IMR-90 (cell line): Measurements from ENCODE around the gene OSBP. TPM values are rescaled to one million over a fixed set of nuclear protein-coding genes. Genes with fewer than 3 reads are reported as not detected.

Source experiments
- ATAC-seq: fragments of 200-7000 bp; cut with Tn5 transposase; 2 replicates; pipeline ENCODE4 v1.9.1; 2020; ENCODE audit warnings: low read depth, mild to moderate bottlenecking, moderate library complexity
- BruUV-seq: library from RNA; stranded (reverse); fragments of 400-500 nt; replicated peaks from 2 replicates; lab custom pipeline; 2021; lab: Mats Ljungman, UMichigan
- CTCF ChIA-PET: fragments of 300-600 bp; formaldehyde crosslinking; extraction: SDS; loops from one replicate; lab custom pipeline; 2021; ENCODE audit warnings: antibody characterized with exemption; lab: Yijun Ruan, JAX
- POLR2A ChIA-PET: fragments of 300-600 bp; sonication (Branson Sonifier 250); formaldehyde crosslinking; loops from one replicate; lab custom pipeline; 2022; ENCODE audit warnings: antibody characterized with exemption; ENCODE audit not compliant: unreplicated experiment; lab: Charles Lee
- DNase-seq: peaks from one replicate; pipeline ENCODE4 v3.0.0; 2013
- H2AFZ ChIP-seq: replicated peaks from 2 replicates; pipeline ENCODE3; 2013; ENCODE audit warnings: low read length, mild to moderate bottlenecking; ENCODE audit not compliant: poor library complexity
- H2AK5ac ChIP-seq: 2 replicates; pipeline ENCODE4 v1.6.1; 2013; ENCODE audit warnings: low read depth, low read length, inconsistent platforms
- H2AK9ac ChIP-seq: replicated peaks from 2 replicates; pipeline ENCODE3; 2013; ENCODE audit warnings: mild to moderate bottlenecking, low read depth, low read length, moderate library complexity; ENCODE audit not compliant: poor library complexity
- H2BK120ac ChIP-seq: 2 replicates; pipeline ENCODE4 v1.6.1; 2013; ENCODE audit warnings: low read depth, low read length, inconsistent platforms
- H2BK15ac ChIP-seq: 3 replicates; pipeline ENCODE4 v1.6.1; 2013; ENCODE audit warnings: low read depth, low read length, inconsistent platforms
- H2BK20ac ChIP-seq: 2 replicates; pipeline ENCODE4 v1.6.1; 2013; ENCODE audit warnings: low read depth, mild to moderate bottlenecking, inconsistent platforms, low read length, moderate library complexity
- H2BK5ac ChIP-seq: 2 replicates; pipeline ENCODE4 v1.6.1; 2013; ENCODE audit warnings: mild to moderate bottlenecking, low read depth, low read length, inconsistent platforms; ENCODE audit not compliant: poor library complexity, severe bottlenecking
- H3K14ac ChIP-seq: replicated peaks from 2 replicates; pipeline ENCODE4 v1.6.1; 2013; ENCODE audit warnings: low read depth, low read length, inconsistent platforms
- H3K18ac ChIP-seq: 2 replicates; pipeline ENCODE4 v1.6.1; 2013; ENCODE audit warnings: low read depth, low read length, control low read depth
- H3K23ac ChIP-seq: 2 replicates; pipeline ENCODE4 v1.6.1; 2013; ENCODE audit warnings: low read depth, low read length, inconsistent platforms
- H3K27ac ChIP-seq: 2 replicates; pipeline ENCODE4 v1.5.1; 2013; ENCODE audit warnings: mild to moderate bottlenecking, control low read depth, low read length; ENCODE audit not compliant: insufficient read depth
- H3K27me3 ChIP-seq: 2 replicates; pipeline ENCODE4 v1.6.1; 2013; ENCODE audit warnings: low read length; ENCODE audit not compliant: control insufficient read depth, insufficient read depth
- H3K36me3 ChIP-seq: 2 replicates; pipeline ENCODE4 v1.6.1; 2013; ENCODE audit warnings: low read length, mixed read lengths; ENCODE audit not compliant: control insufficient read depth, insufficient read depth
- H3K4ac ChIP-seq: 2 replicates; pipeline ENCODE4 v1.6.1; 2013; ENCODE audit warnings: low read depth, low read length, inconsistent platforms
- H3K4me1 ChIP-seq: 2 replicates; pipeline ENCODE4 v1.6.1; 2013; ENCODE audit warnings: low read length, mixed read lengths; ENCODE audit not compliant: control insufficient read depth, insufficient read depth
- H3K4me2 ChIP-seq: 2 replicates; pipeline ENCODE4 v1.6.1; 2013; ENCODE audit warnings: low read depth, mild to moderate bottlenecking, control low read depth, low read length, moderate library complexity
- H3K4me3 ChIP-seq: 2 replicates; pipeline ENCODE4 v1.5.1; 2013; ENCODE audit warnings: low read depth, mild to moderate bottlenecking, control low read depth, low read length, moderate library complexity; ENCODE audit not compliant: insufficient read depth
- H3K56ac ChIP-seq: 2 replicates; pipeline ENCODE4 v1.6.1; 2013; ENCODE audit warnings: low read length, inconsistent platforms; ENCODE audit not compliant: insufficient read depth; ENCODE audit errors: extremely low read depth
- H3K79me1 ChIP-seq, 2 experiments: 2 replicates each; pipeline ENCODE4 v1.6.1; 2013; ENCODE audit warnings: low read length in 2 of 2, inconsistent platforms in 1 of 2, low read depth in 1 of 2
- H3K9ac ChIP-seq: 2 replicates; pipeline ENCODE4 v1.6.1; 2013; ENCODE audit warnings: low read depth, low read length, control low read depth
- H3K9me1 ChIP-seq: 2 replicates; pipeline ENCODE4 v1.6.1; 2013; ENCODE audit warnings: low read length, inconsistent platforms; ENCODE audit not compliant: insufficient read depth
- H3K9me3 ChIP-seq: 2 replicates; pipeline ENCODE4 v1.6.1; 2013; ENCODE audit warnings: low read length; ENCODE audit not compliant: control insufficient read depth, insufficient read depth
- H4K20me1 ChIP-seq: 2 replicates; pipeline ENCODE4 v1.6.1; 2013; ENCODE audit warnings: low read length, inconsistent platforms; ENCODE audit not compliant: insufficient read depth
- H4K5ac ChIP-seq: 2 replicates; pipeline ENCODE4 v1.6.1; 2013; ENCODE audit warnings: mild to moderate bottlenecking, low read depth, low read length, control low read depth
- H4K8ac ChIP-seq, 2 experiments: 2 replicates each; pipeline ENCODE4 v1.6.1; 2013; ENCODE audit warnings: low read depth in 2 of 2, low read length in 2 of 2, control low read depth in 1 of 2, inconsistent platforms in 1 of 2
- H4K91ac ChIP-seq: 2 replicates; pipeline ENCODE4 v1.6.1; 2013; ENCODE audit warnings: low read depth, low read length, inconsistent platforms; ENCODE audit not compliant: insufficient read depth
- CHD1 ChIP-seq: IDR thresholded peaks from 2 replicates; pipeline ENCODE4 v1.6.1; 2012; ENCODE audit warnings: low read depth, low read length, improper control_type of control experiment
- FOS ChIP-seq: fragments of 150-350 bp; IDR thresholded peaks from 2 replicates; pipeline ENCODE4 v1.6.1; 2016; ENCODE audit warnings: low read depth, low read length
- MAFK ChIP-seq: IDR thresholded peaks from 2 replicates; pipeline ENCODE4 v1.6.1; 2012; ENCODE audit warnings: low read depth, low read length, improper control_type of control experiment
- NFE2L2 ChIP-seq: fragments of 150-350 bp; IDR thresholded peaks from 2 replicates; pipeline ENCODE4 v1.6.1; 2016; ENCODE audit warnings: low read depth, mild to moderate bottlenecking, low read length
- POLR2A ChIP-seq: IDR thresholded peaks from 2 replicates; pipeline ENCODE4 v1.6.1; 2012; ENCODE audit warnings: mild to moderate bottlenecking, low read depth, low read length
- RCOR1 ChIP-seq: IDR thresholded peaks from 2 replicates; pipeline ENCODE4 v1.6.1; 2012; ENCODE audit warnings: mild to moderate bottlenecking, low read length, improper control_type of control experiment; ENCODE audit not compliant: insufficient replicate concordance
- SMC3 ChIP-seq: fragments of 150-350 bp; IDR thresholded peaks from 2 replicates; pipeline ENCODE4 v1.6.1; 2016; ENCODE audit warnings: low read depth, mild to moderate bottlenecking, antibody characterized with exemption, low read length, moderate library complexity
- WGBS, 2 experiments: methylation state at CpG; one replicate each; pipeline versions ENCODE4 v1.1.5 to v1.1.7; 2013; ENCODE audit warnings: missing lambda C conversion rate in 2 of 2; ENCODE audit not compliant: insufficient read length in 1 of 2; ENCODE audit errors: extremely low coverage in 2 of 2; 5-methylcytosine and 5-hydroxymethylcytosine counted together
- dilution Hi-C: fragments of 300-500 bp; cut with HindIII; formaldehyde crosslinking; loops from one replicate; pipeline ENCODE4 v1.14.3; 2018; ENCODE audit warnings: low sequenced_read_pairs; ENCODE audit not compliant: unreplicated experiment
- in situ Hi-C: fragments of 300-500 bp; cut with MboI; formaldehyde crosslinking; loops from 3 replicates; pipeline ENCODE4 v1.14.3; 2019; ENCODE audit warnings: low sequenced_read_pairs, inconsistent platforms, mixed read lengths
- intact Hi-C: fragments of 100-400 bp; cut with micrococcal nuclease; formaldehyde crosslinking; loops from 2 replicates; pipeline ENCODE4 v1.10.0; 2022
- polyA plus RNA-seq, 3 experiments: library from polyadenylated mRNA; depleted of rRNA; stranded (reverse); fragments of >200 nt; gene quantifications; 2 replicates each; pipeline ENCODE4 v1.2.3, GENCODE V29; 2012; ENCODE audit warnings: low replicate concordance in 1 of 3
- total RNA-seq: library from RNA; depleted of rRNA; stranded (reverse); fragments of >200 nt; gene quantifications from 2 replicates; pipeline ENCODE4 v1.2.3, GENCODE V29; 2012
- TF ChIP-seq, protein P1 (sequence below): conservative IDR thresholded peaks from 2 replicates; pipeline ENCODE4 v1.5.1; 2012; ENCODE audit warnings: mild to moderate bottlenecking, low read depth, low read length, improper control_type of control experiment

OSBP gene
- total and polyA plus RNA-seq, 2 of the 4 experiments (the other 2 are of a cell fraction): 22.1 to 27.4 TPM

GRCh38 chr11:59562292-59562691 lies 53.3 kb downstream of the OSBP start:
- no peak overlapping the region for H3K14ac ChIP-seq
- no peak overlapping the region for H3K27ac ChIP-seq
- intact Hi-C loops: no loop called here
- H4K5ac ChIP-seq: no peak overlapping the region
- H3K4me2 ChIP-seq: no peak overlapping the region
- H3K23ac ChIP-seq: no peak overlapping the region
- peaks cover 2% of the 10 kb centered on the region; the same call in 1 of the 2 replicates for H3K4me1 ChIP-seq
- H3K56ac ChIP-seq: no peak overlapping the region
- H3K9me1 ChIP-seq: 0 out of 2 replicates have a peak, but pooled peaks cover 5% of the 10 kb centered on the region
- no peak overlapping the region for H3K18ac ChIP-seq
- H2BK120ac ChIP-seq: no peak overlapping the region
- no peak for TF ChIP-seq NFE2L2
- no peak for TF ChIP-seq CHD1
- TF ChIP-seq, protein P1, sequence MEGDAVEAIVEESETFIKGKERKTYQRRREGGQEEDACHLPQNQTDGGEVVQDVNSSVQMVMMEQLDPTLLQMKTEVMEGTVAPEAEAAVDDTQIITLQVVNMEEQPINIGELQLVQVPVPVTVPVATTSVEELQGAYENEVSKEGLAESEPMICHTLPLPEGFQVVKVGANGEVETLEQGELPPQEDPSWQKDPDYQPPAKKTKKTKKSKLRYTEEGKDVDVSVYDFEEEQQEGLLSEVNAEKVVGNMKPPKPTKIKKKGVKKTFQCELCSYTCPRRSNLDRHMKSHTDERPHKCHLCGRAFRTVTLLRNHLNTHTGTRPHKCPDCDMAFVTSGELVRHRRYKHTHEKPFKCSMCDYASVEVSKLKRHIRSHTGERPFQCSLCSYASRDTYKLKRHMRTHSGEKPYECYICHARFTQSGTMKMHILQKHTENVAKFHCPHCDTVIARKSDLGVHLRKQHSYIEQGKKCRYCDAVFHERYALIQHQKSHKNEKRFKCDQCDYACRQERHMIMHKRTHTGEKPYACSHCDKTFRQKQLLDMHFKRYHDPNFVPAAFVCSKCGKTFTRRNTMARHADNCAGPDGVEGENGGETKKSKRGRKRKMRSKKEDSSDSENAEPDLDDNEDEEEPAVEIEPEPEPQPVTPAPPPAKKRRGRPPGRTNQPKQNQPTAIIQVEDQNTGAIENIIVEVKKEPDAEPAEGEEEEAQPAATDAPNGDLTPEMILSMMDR: no peak
- TF ChIP-seq MAFK: no peak
- TF ChIP-seq FOS: no peak
- no peak for TF ChIP-seq SMC3
- no peak for TF ChIP-seq POLR2A
- TF ChIP-seq RCOR1: no peak
- peak overlapping the region; percentile 17; the same call in 1 of the 2 replicates for H2BK20ac ChIP-seq
- no peak overlapping the region for H3K4me3 ChIP-seq
- H3K9ac ChIP-seq: no peak overlapping the region
- H3K36me3 ChIP-seq: no peaks in the 10 kb centered on the region
- H4K8ac ChIP-seq: no peak overlapping the region; a peak in 1 of 4 replicates
- DNase-seq: no peak
- H2AK5ac ChIP-seq: peak overlapping the region; percentile 7; the same call in 1 of the 2 replicates
- H2BK5ac ChIP-seq: no peak overlapping the region
- WGBS, 2 experiments: no CpG with 5 or more reads among the region's 3 CpGs
- H3K79me1 ChIP-seq: no peaks in the 10 kb centered on the region
- BruUV-seq: no TSS peak
- H2BK15ac ChIP-seq: no peak overlapping the region
- H4K91ac ChIP-seq: no peak overlapping the region
- ATAC-seq: no peak
- no peaks in the 10 kb centered on the region for H3K27me3 ChIP-seq
- no peak overlapping the region for H2AFZ ChIP-seq
- in situ Hi-C loops: loop anchor here (25.0 kb wide), 1 partner anchor 975 kb away; the partner anchor contains the start of genes LPXN and ZFP91
- CTCF ChIA-PET: no interaction called here
- no peak overlapping the region for H2AK9ac ChIP-seq
- peaks cover 3% of the 10 kb centered on the region; the same call in 1 of the 2 replicates for H4K20me1 ChIP-seq
- dilution Hi-C loops: no loop called here
- POLR2A ChIA-PET: no interaction called here
- no peak overlapping the region for H3K4ac ChIP-seq
- H3K9me3 ChIP-seq: no peaks in the 10 kb centered on the region
